Measurements from ENCODE around the gene MBNL1.

GRCh38 chr3:152455989-152456388 lies 187.3 kb downstream of the MBNL1 start:
- TF ChIP-seq POLR2AphosphoS5 (IDR thresholded peaks at IDR 0.05; ENCODE audit: borderline replicate concordance, low read depth, low read length), result no peak
- no peak for TF ChIP-seq EZH2 (IDR thresholded peaks at IDR 0.05)
- no peak for TF ChIP-seq FOXP2 (optimal IDR thresholded peaks at IDR 0.05; ENCODE audit: control extremely low read depth, extremely low read length, insufficient read depth)
